SK-N-SH (cell line): ENCODE data around the gene PHLDA3. TPM values are rescaled to one million over a fixed set of nuclear protein-coding genes. Genes with fewer than 3 reads are reported as not detected.

ENCODE experiments used
- CTCF ChIA-PET: fragments of 300-600, 350-600 bp; formaldehyde crosslinking; extraction: SDS; loops from one replicate; lab custom pipeline; 2021; lab: Yijun Ruan, JAX
- POLR2A ChIA-PET: fragments of 350-600 bp; sonication (Branson Sonifier 250); formaldehyde crosslinking; extraction: SDS; loops from one replicate; lab custom pipeline; 2020; ENCODE audit warnings: antibody characterized with exemption, inconsistent platforms; lab: Yijun Ruan, JAX
- DNase-seq: peaks from one replicate; pipeline ENCODE4 v3.0.0; 2012
- H2AFZ ChIP-seq: fragments of 200-600 bp; sonication (generic); 2 replicates; pipeline ENCODE4 v1.8.1; 2016; ENCODE audit warnings: antibody characterized with exemption, mild to moderate bottlenecking, low read depth
- H3F3A ChIP-seq: fragments of 200-600 bp; sonication (generic); replicated peaks from 2 replicates; pipeline ENCODE3; 2016; ENCODE audit warnings: antibody characterized with exemption, mild to moderate bottlenecking; ENCODE audit not compliant: insufficient read depth
- H3K27ac ChIP-seq, 2 experiments: fragments of 200-500 bp in 1 of 2; fragments of 200-600 bp in 1 of 2; sonication (Bioruptor generic) in 1 of 2; sonication (generic), shearing (Covaris generic) in 1 of 2; 2 replicates each; pipeline versions ENCODE4 v1.5.1 to v1.6.1; 2014 to 2016; ENCODE audit warnings: low read depth in 2 of 2, inconsistent platforms in 1 of 2, low read length in 1 of 2, mild to moderate bottlenecking in 1 of 2, mixed read lengths in 1 of 2
- H3K27me3 ChIP-seq: fragments of 200-600 bp; sonication (generic), shearing (Covaris generic); 2 replicates; pipeline ENCODE4 v1.6.1; 2016; ENCODE audit warnings: mixed run types; ENCODE audit not compliant: insufficient read depth
- H3K36me3 ChIP-seq, 2 experiments: fragments of 200-500 bp in 1 of 2; fragments of 200-600 bp in 1 of 2; sonication (Bioruptor generic) in 1 of 2; sonication (generic) in 1 of 2; replicated peaks in 1 of 2; 2 replicates each; pipeline versions ENCODE3 to v1.5.1; 2014 to 2016; ENCODE audit warnings: low read length in 1 of 2, mild to moderate bottlenecking in 1 of 2; ENCODE audit not compliant: insufficient read depth in 2 of 2, control insufficient read depth in 1 of 2
- H3K4me1 ChIP-seq, 2 experiments: fragments of 200-500 bp in 1 of 2; fragments of 200-600 bp in 1 of 2; sonication (Bioruptor generic) in 1 of 2; sonication (generic), shearing (Covaris generic) in 1 of 2; 2 replicates each; pipeline versions ENCODE4 v1.5.1 to v1.6.1; 2014 to 2016; ENCODE audit warnings: low read depth in 1 of 2, low read length in 1 of 2, mixed run types in 1 of 2; ENCODE audit not compliant: insufficient read depth in 2 of 2, control insufficient read depth in 1 of 2
- H3K4me2 ChIP-seq: fragments of 200-600 bp; sonication (generic), shearing (Covaris generic); 2 replicates; pipeline ENCODE4 v1.6.1; 2017; ENCODE audit warnings: mixed run types
- H3K4me3 ChIP-seq, 2 experiments: fragments of 200-500 bp in 1 of 2; fragments of 200-600 bp in 1 of 2; sonication (Bioruptor generic) in 1 of 2; sonication (generic), shearing (Covaris generic) in 1 of 2; 2 replicates each; pipeline versions ENCODE4 v1.5.1 to v1.8.1; 2014 to 2016; ENCODE audit warnings: low read depth in 2 of 2, inconsistent platforms in 1 of 2, low read length in 1 of 2, mild to moderate bottlenecking in 1 of 2, mixed read lengths in 1 of 2, moderate library complexity in 1 of 2
- H3K79me2 ChIP-seq: fragments of 200-600 bp; sonication (generic); 2 replicates; pipeline ENCODE4 v1.8.1; 2017; ENCODE audit warnings: mild to moderate bottlenecking; ENCODE audit not compliant: insufficient read depth
- H3K9ac ChIP-seq: fragments of 200-600 bp; sonication (generic); 2 replicates; pipeline ENCODE4 v1.6.1; 2017; ENCODE audit warnings: mixed run types
- H3K9me2 ChIP-seq: fragments of 200-600 bp; sonication (generic); 2 replicates; pipeline ENCODE4 v1.6.1; 2017; ENCODE audit warnings: mixed run types
- H3K9me3 ChIP-seq: fragments of 200-600 bp; sonication (generic); 2 replicates; pipeline ENCODE4 v1.6.1; 2017; ENCODE audit warnings: mixed run types, mild to moderate bottlenecking, moderate library complexity
- H4K20me1 ChIP-seq: fragments of 200-600 bp; sonication (generic); 2 replicates; pipeline ENCODE4 v1.6.1; 2017; ENCODE audit warnings: mild to moderate bottlenecking, mixed run types; ENCODE audit not compliant: insufficient read depth
- CHD2 ChIP-seq: fragments of 150-350 bp; IDR thresholded peaks from 2 replicates; pipeline ENCODE4 v1.6.1; 2018; ENCODE audit warnings: low read length; ENCODE audit not compliant: partially characterized antibody
- CTCF ChIP-seq: fragments of 200-600 bp; sonication (generic); IDR thresholded peaks from 2 replicates; pipeline ENCODE4 v1.6.1; 2017; ENCODE audit warnings: antibody characterized with exemption, mild to moderate bottlenecking, moderate library complexity
- EP300 ChIP-seq, 2 experiments: IDR thresholded peaks; 2 replicates each; pipeline versions ENCODE4 v1.4.0 to v1.6.1; 2012; ENCODE audit warnings: borderline replicate concordance in 1 of 2, low read depth in 1 of 2, low read length in 1 of 2
- FOXJ3 ChIP-seq: sonication (generic); formaldehyde crosslinking; IDR thresholded peaks from 2 replicates; pipeline ENCODE4 v1.5.1; 2020; ENCODE audit warnings: mild to moderate bottlenecking, missing genetic modification reagents
- GABPA ChIP-seq: IDR thresholded peaks from 2 replicates; pipeline ENCODE4 v1.4.0; 2012; ENCODE audit warnings: low read depth, mild to moderate bottlenecking
- GATA2 ChIP-seq: sonication (generic); formaldehyde crosslinking; IDR thresholded peaks from 2 replicates; pipeline ENCODE4 v1.5.0; 2020; ENCODE audit warnings: mild to moderate bottlenecking, missing genetic modification reagents
- IRF3 ChIP-seq: fragments of 150-350 bp; IDR thresholded peaks from 2 replicates; pipeline ENCODE4 v1.6.1; 2016; ENCODE audit warnings: mild to moderate bottlenecking, low read depth, low read length
- MEF2A ChIP-seq: IDR thresholded peaks from 2 replicates; pipeline ENCODE4 v1.4.0; 2012; ENCODE audit warnings: low read depth, borderline replicate concordance
- NFIC ChIP-seq: IDR thresholded peaks from 2 replicates; pipeline ENCODE4 v1.4.0; 2012; ENCODE audit warnings: borderline replicate concordance
- NRF1 ChIP-seq: IDR thresholded peaks from 2 replicates; pipeline ENCODE4 v1.6.1; 2012; ENCODE audit warnings: low read depth, mild to moderate bottlenecking, low read length
- POLR2AphosphoS5 ChIP-seq: IDR thresholded peaks from 2 replicates; pipeline ENCODE4 v1.6.1; 2012; ENCODE audit warnings: low read depth, low read length
- RAD21 ChIP-seq: IDR thresholded peaks from 2 replicates; pipeline ENCODE4 v1.6.1; 2012; ENCODE audit warnings: mild to moderate bottlenecking, low read length
- RCOR1 ChIP-seq: fragments of 150-350 bp; IDR thresholded peaks from 2 replicates; pipeline ENCODE4 v1.6.1; 2017; ENCODE audit warnings: antibody characterized with exemption, low read length
- RFX5 ChIP-seq: IDR thresholded peaks from 2 replicates; pipeline ENCODE4 v1.6.1; 2012; ENCODE audit warnings: mild to moderate bottlenecking, improper control_type of control experiment, low read length
- RXRA ChIP-seq: IDR thresholded peaks from 2 replicates; pipeline ENCODE4 v1.4.0; 2012; ENCODE audit warnings: low read depth, mild to moderate bottlenecking, borderline replicate concordance
- SIN3A ChIP-seq: IDR thresholded peaks from 2 replicates; pipeline ENCODE4 v1.6.1; 2012; ENCODE audit warnings: low read depth, mild to moderate bottlenecking, low read length, moderate library complexity, borderline replicate concordance
- TCF12 ChIP-seq: IDR thresholded peaks from 2 replicates; pipeline ENCODE4 v1.4.0; 2012
- TEAD4 ChIP-seq: IDR thresholded peaks from 2 replicates; pipeline ENCODE4 v1.4.0; 2012; ENCODE audit warnings: mild to moderate bottlenecking, borderline replicate concordance; ENCODE audit not compliant: insufficient read depth
- WGBS: methylation state at CpG from one replicate; pipeline ENCODE4 v1.1.6; 2017; ENCODE audit warnings: low lambda C conversion rate; 5-methylcytosine and 5-hydroxymethylcytosine counted together
- polyA plus RNA-seq, 3 experiments: library from polyadenylated mRNA; depleted of rRNA; stranded (reverse); fragments of >200 nt; gene quantifications; 2 replicates each; pipeline ENCODE4 v1.2.3, GENCODE V29; 2012
- TF ChIP-seq, protein P1 (sequence below): IDR thresholded peaks from 2 replicates; pipeline ENCODE4 v1.4.0; 2012; ENCODE audit warnings: low read depth
- TF ChIP-seq, protein P2 (sequence below): IDR thresholded peaks from 2 replicates; pipeline ENCODE4 v1.4.0; 2012; ENCODE audit warnings: low read depth, borderline replicate concordance
- TF ChIP-seq, protein P3 (sequence below): fragments of 150-350 bp; IDR thresholded peaks from 2 replicates; pipeline ENCODE4 v1.6.1; 2017; ENCODE audit warnings: antibody characterized with exemption, low read length, low read depth, borderline replicate concordance

PHLDA3 gene
- polyA plus RNA-seq, 1 of the 3 experiments (the other 2 are of a cell fraction) = 105 TPM

DNA sequence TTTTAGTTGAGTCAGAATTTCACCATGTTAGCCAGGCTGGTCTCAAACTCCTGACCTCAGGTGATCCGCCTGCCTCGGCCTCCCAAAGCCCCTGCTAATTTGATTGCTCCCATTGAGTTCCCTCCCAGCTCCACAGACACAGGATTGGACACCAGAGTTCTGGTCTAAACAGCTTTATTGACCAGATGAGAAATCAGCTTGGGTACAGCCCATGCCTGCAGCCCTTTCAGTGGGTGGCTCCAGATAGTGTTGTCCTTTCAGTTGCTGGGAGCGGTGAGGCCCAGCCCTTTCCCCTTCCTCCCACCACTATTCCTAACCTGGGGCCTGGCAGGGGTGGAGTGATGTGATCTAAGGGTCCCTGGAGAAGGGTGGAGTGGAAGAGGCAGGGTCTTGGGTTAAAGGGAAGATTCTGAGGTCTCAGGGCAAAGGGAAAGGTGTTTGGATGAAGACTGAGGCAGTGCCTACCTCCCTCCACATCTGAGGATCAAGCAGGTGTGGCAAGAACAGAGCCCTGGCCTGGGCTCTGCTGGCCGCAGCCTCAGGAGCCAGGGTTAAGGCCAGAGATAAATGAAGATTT lies 14.5 kb upstream of the PHLDA3 start:
- Histone ChIP-seq H4K20me1 (peaks cover 4% of the 10 kb centered on the region; the same call in 1 of the 2 replicates), H3K36me3 (peaks cover 18 to 27% of the 10 kb centered on the region in 2 experiments), H3K9me2 (no peaks in the 10 kb centered on the region), H3K79me2 (peaks cover 2% of the 10 kb centered on the region; the same call in 1 of the 2 replicates), H3K27me3 (no peaks in the 10 kb centered on the region), H3K9me3 (no peaks in the 10 kb centered on the region), H3K4me1 (peaks cover 6% of the 10 kb centered on the region in 2 experiments; a peak in 2 of 4 replicates), H3F3A (peaks cover 21% of the 10 kb centered on the region), H3K4me3 (no peak overlapping the region), H2AFZ (no peak overlapping the region), H3K9ac (no peak overlapping the region), H3K27ac (no peak overlapping the region), H3K4me2 (no peak overlapping the region)
- ChIA-PET POLR2A (no interaction called here), CTCF (interaction anchor here (1.0 to 22.5 kb wide), 12 partner anchors 13 to 404 kb away, joined by 3 to 860 read pairs (median 10); partner anchors contain the start of genes CSRP1 and PHLDA3)
- TF ChIP-seq, protein P1, sequence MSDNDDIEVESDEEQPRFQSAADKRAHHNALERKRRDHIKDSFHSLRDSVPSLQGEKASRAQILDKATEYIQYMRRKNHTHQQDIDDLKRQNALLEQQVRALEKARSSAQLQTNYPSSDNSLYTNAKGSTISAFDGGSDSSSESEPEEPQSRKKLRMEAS = no peak
- TF ChIP-seq RAD21 = no peak
- TF ChIP-seq SIN3A = no peak
- TF ChIP-seq MEF2A = no peak
- TF ChIP-seq CHD2 = no peak
- TF ChIP-seq TCF12 = no peak
- TF ChIP-seq, protein P2, sequence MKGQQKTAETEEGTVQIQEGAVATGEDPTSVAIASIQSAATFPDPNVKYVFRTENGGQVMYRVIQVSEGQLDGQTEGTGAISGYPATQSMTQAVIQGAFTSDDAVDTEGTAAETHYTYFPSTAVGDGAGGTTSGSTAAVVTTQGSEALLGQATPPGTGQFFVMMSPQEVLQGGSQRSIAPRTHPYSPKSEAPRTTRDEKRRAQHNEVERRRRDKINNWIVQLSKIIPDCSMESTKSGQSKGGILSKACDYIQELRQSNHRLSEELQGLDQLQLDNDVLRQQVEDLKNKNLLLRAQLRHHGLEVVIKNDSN = no peak
- no peak for TF ChIP-seq RXRA
- TF ChIP-seq IRF3 = no peak
- TF ChIP-seq, protein P3, sequence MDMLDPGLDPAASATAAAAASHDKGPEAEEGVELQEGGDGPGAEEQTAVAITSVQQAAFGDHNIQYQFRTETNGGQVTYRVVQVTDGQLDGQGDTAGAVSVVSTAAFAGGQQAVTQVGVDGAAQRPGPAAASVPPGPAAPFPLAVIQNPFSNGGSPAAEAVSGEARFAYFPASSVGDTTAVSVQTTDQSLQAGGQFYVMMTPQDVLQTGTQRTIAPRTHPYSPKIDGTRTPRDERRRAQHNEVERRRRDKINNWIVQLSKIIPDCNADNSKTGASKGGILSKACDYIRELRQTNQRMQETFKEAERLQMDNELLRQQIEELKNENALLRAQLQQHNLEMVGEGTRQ = no peak
- TF ChIP-seq POLR2AphosphoS5 = no peak
- WGBS = 100% methylated on average over 3 of the region's 4 CpGs
- DNase-seq = no peak

- H3K27me3 ChIP-seq = no peaks in the 10 kb centered on the region
- no peak overlapping the region for H2AFZ ChIP-seq
- H3K79me2 ChIP-seq = no peaks in the 10 kb centered on the region; the same call in 1 of the 2 replicates
- ChIA-PET POLR2A (interaction anchor here (1.1 kb wide), 1 partner anchor 14 kb away, joined by 4 read pairs; the partner anchor contains the start of gene PHLDA3), CTCF (interaction anchor here (0.7 to 22.5 kb wide), 26 partner anchors 13 to 404 kb away, joined by 3 to 860 read pairs (median 6); partner anchors contain the start of genes CSRP1 and PHLDA3)
- H3K4me2 ChIP-seq = no peak overlapping the region
- no peak overlapping the region for H3K9ac ChIP-seq
- H3K4me1 ChIP-seq = peaks cover 0 to 6% of the 10 kb centered on the region in 2 experiments; a peak in 2 of 4 replicates
- 86% methylated on average over 4 of the region's 5 CpGs for WGBS
- H3F3A ChIP-seq = peaks cover 21% of the 10 kb centered on the region
- no peaks in the 10 kb centered on the region for H3K9me2 ChIP-seq
- no peaks in the 10 kb centered on the region for H4K20me1 ChIP-seq
- no peak overlapping the region for H3K4me3 ChIP-seq
- no peak for DNase-seq
- peaks cover 13 to 27% of the 10 kb centered on the region in 2 experiments for H3K36me3 ChIP-seq
- no peak overlapping the region for H3K27ac ChIP-seq
- no peaks in the 10 kb centered on the region for H3K9me3 ChIP-seq
- TF ChIP-seq RCOR1 = no peak
- TF ChIP-seq FOXJ3 (CRISPR knock-in tag) = no peak
- no peak for TF ChIP-seq GABPA
- no peak for TF ChIP-seq CTCF
- TF ChIP-seq TCF12 = no peak
- no peak for TF ChIP-seq NRF1
- TF ChIP-seq GATA2 (CRISPR knock-in tag) = no peak
- TF ChIP-seq EP300 (IDR thresholded peaks at IDR 0.05; ENCODE audit: borderline replicate concordance in 1 of 2, low read depth in 1 of 2, low read length in 1 of 2) = no peak
- no peak for TF ChIP-seq TEAD4
- TF ChIP-seq NFIC = no peak
- no peak for TF ChIP-seq RFX5
Observed at GRCh38 chr1:201482755-201483154, 13.8 kb upstream of the PHLDA3 start.
